ENCODE data around the gene USP9Y. TPM values are rescaled to one million over a fixed set of nuclear protein-coding genes. Genes with fewer than 3 reads are reported as not detected.

The USP9Y gene
- total RNA-seq, 1 experiment from 2014 or later = not detected

DNA sequence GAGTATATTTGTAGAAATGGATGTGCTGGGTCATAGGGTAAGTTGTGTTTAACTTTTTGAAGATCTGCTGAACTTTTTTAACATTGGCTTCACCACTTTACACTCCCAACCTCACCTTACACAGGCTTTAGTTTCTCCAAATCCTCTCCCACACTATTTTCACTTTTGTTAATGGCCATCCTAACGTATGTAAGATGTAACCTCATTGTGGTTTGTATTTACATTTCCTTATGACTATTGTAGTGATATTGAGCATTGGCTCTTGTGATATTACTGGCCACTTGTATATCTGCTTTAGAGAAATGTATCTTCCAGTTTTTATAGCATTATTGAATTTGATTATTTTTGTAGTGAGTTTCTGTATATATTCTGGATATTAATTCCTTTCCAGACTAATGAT lies 93.0 kb downstream of the USP9Y start:
- no TSS peak for BruUV-seq (replicated peaks)
- Histone ChIP-seq H3K36me3 (ENCODE audit: insufficient read depth, low read length, poor library complexity, severe bottlenecking) (no peaks in the 10 kb centered on the region), H3K9me3 (ENCODE audit: low read depth, low read length, poor library complexity, severe bottlenecking) (no peaks in the 10 kb centered on the region), H3K27ac (ENCODE audit: low read depth, low read length, poor library complexity, severe bottlenecking) (no peak overlapping the region), H3K4me3 (ENCODE audit: low read depth, low read length, poor library complexity, severe bottlenecking) (no peak overlapping the region), H3K4me1 (ENCODE audit: insufficient read depth, low read length, poor library complexity, severe bottlenecking) (no peaks in the 10 kb centered on the region), H3K27me3 (replicated peaks; ENCODE audit: insufficient read depth, low read depth, low read length, poor library complexity) (no peaks in the 10 kb centered on the region)
- DNase-seq (ENCODE audit: low spot score) = no peak
- ChIA-PET CTCF (no interaction called here), POLR2A (ENCODE audit: low non-redundant PET) (no interaction called here)
- intact Hi-C loops (cut with micrococcal nuclease; ENCODE audit: unreplicated experiment) = no loop called here
- TF ChIP-seq EZH2 (IDR thresholded peaks at IDR 0.05; ENCODE audit: borderline replicate concordance, low read depth, low read length, poor library complexity, severe bottlenecking) = no peak
- no peak for TF ChIP-seq CTCF (conservative IDR thresholded peaks at IDR 0.05; ENCODE audit: low read depth, low read length)

DNA sequence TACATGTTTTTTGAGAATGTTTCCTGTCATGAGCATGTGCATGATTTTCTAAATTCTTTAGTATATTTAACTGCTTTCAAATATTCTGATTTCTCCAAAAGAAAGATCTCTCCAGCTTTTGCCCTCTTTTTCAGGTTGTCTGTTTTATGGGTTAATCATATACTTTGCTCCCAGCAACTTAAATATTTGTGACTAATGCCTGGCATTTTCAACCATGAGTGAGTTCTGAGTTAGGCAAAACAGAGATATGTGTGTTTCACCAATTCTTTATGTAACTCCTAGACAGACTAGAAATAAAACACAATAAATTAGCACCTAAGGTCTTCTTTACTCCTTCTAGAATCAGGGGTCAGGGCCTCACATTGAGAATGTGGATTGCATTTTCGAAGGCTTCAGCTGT lies 107.0 kb downstream of the USP9Y start:
- H3K36me3 ChIP-seq (ENCODE audit: insufficient read depth, low read length, poor library complexity, severe bottlenecking) = no peaks in the 10 kb centered on the region
- no peaks in the 10 kb centered on the region for H3K27me3 ChIP-seq (replicated peaks; ENCODE audit: insufficient read depth, low read depth, low read length, poor library complexity)
- POLR2A ChIA-PET (ENCODE audit: low non-redundant PET) = no interaction called here
- no peak overlapping the region for H3K4me3 ChIP-seq (ENCODE audit: low read depth, low read length, poor library complexity, severe bottlenecking)
- CTCF ChIA-PET = no interaction called here
- H3K27ac ChIP-seq (ENCODE audit: low read depth, low read length, poor library complexity, severe bottlenecking) = no peak overlapping the region
- DNase-seq (ENCODE audit: low spot score) = no peak
- H3K9me3 ChIP-seq (ENCODE audit: low read depth, low read length, poor library complexity, severe bottlenecking) = no peaks in the 10 kb centered on the region
- H3K4me1 ChIP-seq (ENCODE audit: insufficient read depth, low read length, poor library complexity, severe bottlenecking) = no peaks in the 10 kb centered on the region
- BruUV-seq (replicated peaks) = no TSS peak
- TF ChIP-seq CTCF (conservative IDR thresholded peaks at IDR 0.05; ENCODE audit: low read depth, low read length) (no peak), EZH2 (IDR thresholded peaks at IDR 0.05; ENCODE audit: borderline replicate concordance, low read depth, low read length, poor library complexity, severe bottlenecking) (no peak)
- intact Hi-C loops (cut with micrococcal nuclease; ENCODE audit: unreplicated experiment) = no loop called here

GRCh38 chrY:12809034-12809433 lies 108.0 kb downstream of the USP9Y start:
- POLR2A ChIA-PET (ENCODE audit: low non-redundant PET) = no interaction called here

More at GRCh38 chrY:12809034-12809433, 108.0 kb downstream of the USP9Y start:
- no peaks in the 10 kb centered on the region for H3K4me1 ChIP-seq (ENCODE audit: insufficient read depth, low read length, poor library complexity, severe bottlenecking)
- DNase-seq (ENCODE audit: low spot score) = no peak
- no peaks in the 10 kb centered on the region for H3K9me3 ChIP-seq (ENCODE audit: low read depth, low read length, poor library complexity, severe bottlenecking)
- CTCF ChIA-PET = no interaction called here
- no peak overlapping the region for H3K4me3 ChIP-seq (ENCODE audit: low read depth, low read length, poor library complexity, severe bottlenecking)
- no peaks in the 10 kb centered on the region for H3K36me3 ChIP-seq (ENCODE audit: insufficient read depth, low read length, poor library complexity, severe bottlenecking)
- BruUV-seq (replicated peaks) = no TSS peak
- TF ChIP-seq CTCF (conservative IDR thresholded peaks at IDR 0.05; ENCODE audit: low read depth, low read length) (no peak), EZH2 (IDR thresholded peaks at IDR 0.05; ENCODE audit: borderline replicate concordance, low read depth, low read length, poor library complexity, severe bottlenecking) (no peak)
- H3K27me3 ChIP-seq (replicated peaks; ENCODE audit: insufficient read depth, low read depth, low read length, poor library complexity) = no peaks in the 10 kb centered on the region
- no peak overlapping the region for H3K27ac ChIP-seq (ENCODE audit: low read depth, low read length, poor library complexity, severe bottlenecking)
- intact Hi-C loops (cut with micrococcal nuclease; ENCODE audit: unreplicated experiment) = no loop called here
